BLaER1 (cell line): ENCODE data around the gene KLHL2.
A peak's percentile ranks its signal among the peaks of the same experiment; 100 is the strongest.
"Not testable (repeated sequence)": the region's sequence is repeated elsewhere in the genome, so short reads cannot be mapped to it uniquely, and the experiment has no call there.

Experiments
- H3K27ac ChIP-seq: shearing (Covaris generic); formaldehyde crosslinking; 2 replicates; pipeline ENCODE4 v1.8.1; 2022
- H3K27me3 ChIP-seq: shearing (Covaris generic); formaldehyde crosslinking; 2 replicates; pipeline ENCODE4 v1.8.1; 2022
- H3K36me3 ChIP-seq: shearing (Covaris generic); formaldehyde crosslinking; 2 replicates; pipeline ENCODE4 v1.8.1; 2022
- H3K4me1 ChIP-seq: shearing (Covaris generic); formaldehyde crosslinking; 2 replicates; pipeline ENCODE4 v1.8.1; 2022
- H3K4me2 ChIP-seq: shearing (Covaris generic); formaldehyde crosslinking; 2 replicates; pipeline ENCODE4 v1.8.1; 2022
- H3K4me3 ChIP-seq: shearing (Covaris generic); formaldehyde crosslinking; 2 replicates; pipeline ENCODE4 v1.8.1; 2022
- H3K9ac ChIP-seq: shearing (Covaris generic); formaldehyde crosslinking; 2 replicates; pipeline ENCODE4 v1.8.1; 2022
- H3K9me3 ChIP-seq: shearing (Covaris generic); formaldehyde crosslinking; 2 replicates; pipeline ENCODE4 v1.8.1; 2022
- H4K20me1 ChIP-seq: shearing (Covaris generic); formaldehyde crosslinking; 2 replicates; pipeline ENCODE4 v1.8.1; 2022
- Cebpa-rat ChIP-seq: shearing (Covaris generic); IDR thresholded peaks from 2 replicates; pipeline ENCODE4 v1.8.1; 2022

KLHL2 gene

DNA sequence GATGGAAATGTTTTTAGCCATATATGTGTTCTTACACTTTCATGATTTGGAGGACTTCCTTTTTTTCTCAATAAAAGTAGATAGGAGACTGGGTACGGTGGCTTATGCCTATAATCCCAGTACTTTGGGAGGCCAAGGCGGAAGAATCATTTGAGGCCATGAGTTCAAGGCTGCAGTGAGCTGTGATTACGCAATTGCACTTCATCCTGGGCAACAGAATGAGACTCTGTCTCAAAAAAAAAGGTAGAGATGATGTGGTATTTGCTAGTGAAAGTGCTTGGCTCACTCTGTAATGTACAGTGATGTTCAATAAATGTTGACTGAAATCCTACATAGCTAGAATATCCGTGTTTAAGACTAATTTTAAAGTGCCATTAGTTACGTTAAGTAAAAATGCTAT, 27.4 kb downstream of the KLHL2 start:
- Histone ChIP-seq H4K20me1 (peaks cover 21% of the 10 kb centered on the region; the same call in 1 of the 2 replicates), H3K27ac (no peak overlapping the region), H3K27me3 (no peaks in the 10 kb centered on the region), H3K36me3 (peaks cover 62% of the 10 kb centered on the region), H3K4me1 (no peaks in the 10 kb centered on the region), H3K9ac (no peak overlapping the region), H3K4me3 (no peak overlapping the region), H3K4me2 (no peak overlapping the region), H3K9me3 (no peaks in the 10 kb centered on the region)
- TF ChIP-seq Cebpa-rat: peak; percentile 86

DNA sequence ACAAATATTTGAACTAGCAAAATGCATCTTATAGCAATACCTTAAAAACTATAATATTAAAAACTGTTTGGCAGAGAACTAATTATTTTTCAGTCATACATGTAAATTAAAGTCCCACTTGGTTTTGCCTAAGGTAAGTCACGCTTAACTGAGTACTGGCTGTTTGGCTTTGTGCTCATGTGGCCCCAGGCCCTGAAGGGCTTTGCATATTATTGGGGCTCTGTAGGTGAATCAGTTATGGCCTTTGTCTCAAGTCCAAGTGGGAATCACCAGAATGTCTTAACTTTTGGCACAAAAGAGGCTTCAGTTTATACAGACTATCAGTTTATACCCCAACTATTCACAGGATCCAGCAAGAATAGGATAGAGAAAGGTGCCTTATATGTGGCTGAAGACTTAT, 29.5 kb downstream of the KLHL2 start:
- H3K27me3 ChIP-seq, H3K9ac ChIP-seq, H3K4me3 ChIP-seq, H3K4me1 ChIP-seq, H3K9me3 ChIP-seq, H3K27ac ChIP-seq, H3K4me2 ChIP-seq: not testable (repeated sequence)
- Histone ChIP-seq H3K36me3 (peaks cover 56% of the 10 kb centered on the region), H4K20me1 (peaks cover 21% of the 10 kb centered on the region; the same call in 1 of the 2 replicates)

DNA sequence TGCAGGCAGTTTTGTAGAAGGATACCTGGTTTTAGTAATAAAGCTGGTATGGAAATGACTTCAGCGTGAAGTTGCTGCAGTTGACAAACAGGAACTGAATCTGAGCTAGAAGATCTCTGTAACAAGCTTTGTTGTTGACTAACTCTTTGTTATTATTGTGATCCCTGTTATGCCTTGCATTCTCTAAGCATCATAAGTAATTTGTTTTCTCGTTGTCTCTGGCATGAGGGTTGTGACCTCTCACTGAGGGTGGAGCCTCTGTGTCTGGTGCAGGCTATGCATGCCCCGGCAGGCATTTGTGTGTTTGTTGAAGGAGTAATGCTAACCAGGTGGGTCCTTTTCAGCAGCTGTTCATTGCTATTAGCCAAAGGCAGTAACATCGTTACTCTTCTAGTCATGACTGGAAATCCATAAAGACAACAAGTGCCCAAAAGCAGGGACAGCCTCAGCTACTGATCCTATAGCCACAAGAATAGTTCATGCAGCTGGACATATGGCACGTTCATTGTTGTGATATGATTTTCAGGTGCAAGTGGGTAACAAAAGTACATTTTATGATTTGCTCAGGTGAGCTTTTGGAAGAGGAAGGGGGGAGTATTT, 30.8 kb downstream of the KLHL2 start:
- Histone ChIP-seq H4K20me1 (peaks cover 21% of the 10 kb centered on the region; the same call in 1 of the 2 replicates), H3K36me3 (peaks cover 58% of the 10 kb centered on the region)
- H3K9me3 ChIP-seq, H3K4me1 ChIP-seq, H3K4me3 ChIP-seq, H3K4me2 ChIP-seq, H3K27me3 ChIP-seq, H3K9ac ChIP-seq, H3K27ac ChIP-seq: not testable (repeated sequence)

GRCh38 chr4:165240761-165241160, 33.4 kb downstream of the KLHL2 start:
- not testable (repeated sequence) for H3K4me1 ChIP-seq, H3K4me2 ChIP-seq, H3K27ac ChIP-seq, H3K9me3 ChIP-seq, H3K9ac ChIP-seq, H3K4me3 ChIP-seq, H3K27me3 ChIP-seq
- H3K36me3 ChIP-seq: peaks cover 62% of the 10 kb centered on the region
- peaks cover 13% of the 10 kb centered on the region; the same call in 1 of the 2 replicates for H4K20me1 ChIP-seq

DNA sequence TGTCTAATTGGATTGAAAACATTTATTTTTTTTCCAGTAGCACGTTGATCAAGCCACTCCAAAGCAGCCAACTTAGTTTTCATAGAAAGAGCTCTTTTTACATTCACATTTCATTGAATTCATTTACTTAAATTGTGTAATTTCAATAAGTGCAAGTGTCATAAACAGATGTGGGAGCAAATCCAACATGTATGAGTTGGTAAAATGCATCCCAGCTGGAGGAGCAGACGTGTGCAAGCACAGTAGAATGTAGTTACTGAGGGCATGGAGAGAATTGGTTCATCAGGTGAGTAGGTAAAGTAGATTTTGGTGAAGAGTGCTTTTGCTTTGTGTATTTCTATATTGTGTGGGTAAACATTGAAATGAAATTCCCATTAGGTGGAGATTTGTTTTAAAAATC, 36.8 kb downstream of the KLHL2 start:
- not testable (repeated sequence) for H3K4me2 ChIP-seq, H3K27ac ChIP-seq, H3K9ac ChIP-seq, H3K4me3 ChIP-seq, H3K9me3 ChIP-seq, H4K20me1 ChIP-seq, H3K27me3 ChIP-seq
- H3K36me3 ChIP-seq: peaks cover 55% of the 10 kb centered on the region
- H3K4me1 ChIP-seq: peaks cover 23% of the 10 kb centered on the region

- peaks cover 55% of the 10 kb centered on the region for H3K36me3 ChIP-seq
- H3K4me3 ChIP-seq, H3K9ac ChIP-seq, H3K9me3 ChIP-seq, H4K20me1 ChIP-seq, H3K27me3 ChIP-seq, H3K27ac ChIP-seq, H3K4me2 ChIP-seq: not testable (repeated sequence)
- H3K4me1 ChIP-seq: peaks cover 23% of the 10 kb centered on the region
Measured at GRCh38 chr4:165244587-165245186, 37.3 kb downstream of the KLHL2 start.

GRCh38 chr4:165248102-165248501, 40.7 kb downstream of the KLHL2 start:
- H3K9ac ChIP-seq: no peak overlapping the region
- peaks cover 35% of the 10 kb centered on the region for H3K4me1 ChIP-seq
- 0 out of 2 replicates have a peak overlapping the region, but pooled peaks have one; percentile 23 for H3K27ac ChIP-seq
- H3K36me3 ChIP-seq: peaks cover 46% of the 10 kb centered on the region
- H3K9me3 ChIP-seq: peaks cover 7% of the 10 kb centered on the region; the same call in 1 of the 2 replicates
- H3K4me2 ChIP-seq: peak overlapping the region; percentile 59
- H4K20me1 ChIP-seq: no peaks in the 10 kb centered on the region
- no peak for TF ChIP-seq Cebpa-rat
- no peaks in the 10 kb centered on the region for H3K27me3 ChIP-seq
- H3K4me3 ChIP-seq: no peak overlapping the region

- H3K4me2 ChIP-seq: 0 out of 2 replicates have a peak overlapping the region, but pooled peaks have one; percentile 59
- H3K4me3 ChIP-seq, H3K27ac ChIP-seq: not testable (repeated sequence)
Measured at GRCh38 chr4:165248904-165249303, 41.5 kb downstream of the KLHL2 start.

DNA sequence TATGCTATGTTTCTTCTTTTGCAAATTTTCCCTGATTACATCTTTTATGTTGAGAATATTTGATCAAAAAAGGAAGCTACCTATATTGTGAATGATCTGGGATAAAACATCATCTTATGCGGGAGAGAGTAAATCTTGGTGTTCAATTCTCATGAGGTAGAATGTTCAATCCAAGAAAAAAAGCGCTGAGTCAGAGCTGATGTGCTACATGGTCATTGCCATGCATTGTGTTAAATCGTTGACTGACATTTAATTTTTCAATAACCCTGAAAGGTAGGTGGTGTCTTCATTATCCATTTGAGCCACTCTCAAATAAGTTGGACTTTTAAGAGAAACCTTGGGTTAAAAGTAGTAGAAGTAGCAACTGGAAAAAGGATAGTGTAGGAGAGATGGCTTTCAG, 47.4 kb downstream of the KLHL2 start:
- not testable (repeated sequence) for H3K9me3 ChIP-seq, H4K20me1 ChIP-seq, H3K9ac ChIP-seq, H3K4me3 ChIP-seq, H3K27me3 ChIP-seq, H3K36me3 ChIP-seq
- Histone ChIP-seq H3K27ac (peak overlapping the region; percentile 46; the same call in 1 of the 2 replicates), H3K4me2 (peak overlapping the region; percentile 92), H3K4me1 (peaks cover 78% of the 10 kb centered on the region)

More at GRCh38 chr4:165248904-165249303, 41.5 kb downstream of the KLHL2 start:
- H3K9me3 ChIP-seq, H4K20me1 ChIP-seq, H3K27me3 ChIP-seq, H3K9ac ChIP-seq: not testable (repeated sequence)
- Histone ChIP-seq H3K36me3 (peaks cover 40% of the 10 kb centered on the region), H3K4me1 (peaks cover 43% of the 10 kb centered on the region)

DNA sequence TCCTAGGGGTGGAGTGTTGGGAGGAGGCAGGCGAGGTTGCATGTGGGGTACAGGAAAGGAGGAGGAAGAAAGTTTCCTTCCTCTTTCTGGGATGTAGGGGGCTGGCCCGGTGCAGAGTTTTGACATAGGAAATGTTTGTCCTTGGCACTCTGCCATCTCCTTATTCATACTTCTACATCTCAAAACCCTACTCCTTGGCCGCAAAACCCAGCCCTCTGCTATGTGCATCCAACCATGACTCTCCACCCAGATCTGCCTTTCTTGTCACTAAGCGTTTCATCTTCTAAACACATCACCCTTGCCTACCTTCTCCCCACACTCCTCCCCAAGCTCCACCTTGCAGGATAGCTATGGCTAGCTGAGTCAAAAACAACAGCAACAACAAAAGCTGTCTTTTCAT, 48.1 kb downstream of the KLHL2 start:
- H3K4me3 ChIP-seq: peak overlapping the region; percentile 55
- H3K9me3 ChIP-seq, H3K9ac ChIP-seq, H4K20me1 ChIP-seq, H3K36me3 ChIP-seq, H3K27me3 ChIP-seq: not testable (repeated sequence)
- H3K27ac ChIP-seq: peak overlapping the region; percentile 68
- H3K4me2 ChIP-seq: peak overlapping the region; percentile 92
- H3K4me1 ChIP-seq: peaks cover 79% of the 10 kb centered on the region
